GM12864 (cell line): ENCODE measurements around the gene MICAL3.

ENCODE experiments used
- DNase-seq: peaks from one replicate; pipeline ENCODE4 v3.0.0-alpha.2; 2011; ENCODE audit warnings: low read depth
- H3K4me3 ChIP-seq: 2 replicates; pipeline ENCODE4 v1.5.1; 2011; ENCODE audit warnings: mild to moderate bottlenecking, low read depth, low read length, control low read depth
- CTCF ChIP-seq: IDR thresholded peaks from 2 replicates; pipeline ENCODE4 v1.5.1; 2011; ENCODE audit warnings: low read depth, mild to moderate bottlenecking, moderate library complexity, low read length, control low read depth, inconsistent platforms; ENCODE audit errors: missing control alignments

The MICAL3 gene

GRCh38 chr22:17907748-17908051 is 116.7 kb downstream of the MICAL3 start:
- no peak overlapping the region for H3K4me3 ChIP-seq
- DNase-seq: no peak
- no peak for TF ChIP-seq CTCF

GRCh38 chr22:17906978-17907747 is 117.2 kb downstream of the MICAL3 start:
- no peak for DNase-seq
- no peak overlapping the region for H3K4me3 ChIP-seq
- no peak for TF ChIP-seq CTCF

- no peak for TF ChIP-seq CTCF
- DNase-seq: no peak
Observed at GRCh38 chr22:17905445-17905844, 118.9 kb downstream of the MICAL3 start.

GRCh38 chr22:17903564-17904295 is 120.6 kb downstream of the MICAL3 start:
- no peak for DNase-seq
- no peak overlapping the region for H3K4me3 ChIP-seq
- TF ChIP-seq CTCF: no peak

More at GRCh38 chr22:17905445-17905844, 118.9 kb downstream of the MICAL3 start:
- H3K4me3 ChIP-seq: no peak overlapping the region

- no peak for TF ChIP-seq CTCF
- H3K4me3 ChIP-seq: no peak overlapping the region
- no peak for DNase-seq
Observed at GRCh38 chr22:17902960-17903359, 121.4 kb downstream of the MICAL3 start.

- no peak for DNase-seq
- TF ChIP-seq CTCF: no peak
- H3K4me3 ChIP-seq: no peak overlapping the region
Observed at GRCh38 chr22:17898375-17898774, 126.0 kb downstream of the MICAL3 start.
